Trophoblast cell (in vitro differentiated cells and primary cell): Measurements from ENCODE around the gene NR1H4.

Experiments
- DNase-seq, 2 donors: peaks; one replicate each; pipeline ENCODE4 v3.0.0-alpha.2; 2016
- H2AFZ ChIP-seq: 2 replicates; pipeline ENCODE4 v1.6.1; 2013; ENCODE audit warnings: low read length, moderate library complexity, mild to moderate bottlenecking; ENCODE audit not compliant: insufficient read depth, poor library complexity
- H2AK5ac ChIP-seq: 2 replicates; pipeline ENCODE4 v1.6.1; 2013; ENCODE audit warnings: mild to moderate bottlenecking, low read length
- H2BK120ac ChIP-seq: 2 replicates; pipeline ENCODE4 v1.6.1; 2013; ENCODE audit warnings: low read length, mild to moderate bottlenecking, moderate library complexity; ENCODE audit not compliant: insufficient read depth, poor library complexity
- H2BK12ac ChIP-seq: 2 replicates; pipeline ENCODE4 v1.6.1; 2013; ENCODE audit warnings: mild to moderate bottlenecking, low read length, moderate library complexity
- H2BK5ac ChIP-seq: 2 replicates; pipeline ENCODE4 v1.6.1; 2013; ENCODE audit warnings: low read length, low read depth, moderate library complexity, mild to moderate bottlenecking; ENCODE audit not compliant: poor library complexity
- H3K14ac ChIP-seq: 2 replicates; pipeline ENCODE4 v1.6.1; 2013; ENCODE audit warnings: mild to moderate bottlenecking, low read length
- H3K18ac ChIP-seq: 2 replicates; pipeline ENCODE4 v1.6.1; 2013; ENCODE audit warnings: mild to moderate bottlenecking, low read length
- H3K23ac ChIP-seq: 2 replicates; pipeline ENCODE4 v1.6.1; 2013; ENCODE audit warnings: low read length
- H3K27ac ChIP-seq: 2 replicates; pipeline ENCODE4 v1.5.1; 2013; ENCODE audit warnings: low read depth, mild to moderate bottlenecking, inconsistent platforms, low read length, moderate library complexity
- H3K27me3 ChIP-seq: 2 replicates; pipeline ENCODE4 v1.6.1; 2013; ENCODE audit warnings: inconsistent platforms, mild to moderate bottlenecking, low read length, moderate library complexity; ENCODE audit not compliant: insufficient read depth
- H3K36me3 ChIP-seq, 2 experiments: 1 replicate in 1 of 2; 2 replicates in 1 of 2; pipeline ENCODE4 v1.6.1; 2013; ENCODE audit warnings: low read length in 2 of 2, mild to moderate bottlenecking in 2 of 2, moderate library complexity in 1 of 2; ENCODE audit not compliant: insufficient read depth in 2 of 2, control insufficient read depth in 1 of 2
- H3K4ac ChIP-seq: 2 replicates; pipeline ENCODE4 v1.6.1; 2013; ENCODE audit warnings: low read depth, mild to moderate bottlenecking, low read length, moderate library complexity
- H3K4me1 ChIP-seq, 2 experiments: 1 replicate in 1 of 2; 2 replicates in 1 of 2; pipeline ENCODE4 v1.6.1; 2013; ENCODE audit warnings: low read length in 2 of 2, mild to moderate bottlenecking in 2 of 2, moderate library complexity in 1 of 2; ENCODE audit not compliant: insufficient read depth in 2 of 2, control insufficient read depth in 1 of 2
- H3K4me2 ChIP-seq: 2 replicates; pipeline ENCODE4 v1.6.1; 2013; ENCODE audit warnings: inconsistent platforms, mild to moderate bottlenecking, low read length, moderate library complexity
- H3K4me3 ChIP-seq: 2 replicates; pipeline ENCODE4 v1.5.1; 2013; ENCODE audit warnings: mild to moderate bottlenecking, low read depth, low read length, inconsistent platforms
- H3K79me1 ChIP-seq: one replicate; pipeline ENCODE4 v1.6.1; 2013; ENCODE audit warnings: low read length
- H3K79me2 ChIP-seq: 2 replicates; pipeline ENCODE4 v1.6.1; 2013; ENCODE audit warnings: low read length, mild to moderate bottlenecking; ENCODE audit not compliant: control insufficient read depth, insufficient read depth, poor library complexity
- H3K9ac ChIP-seq: 2 replicates; pipeline ENCODE4 v1.6.1; 2013; ENCODE audit warnings: mild to moderate bottlenecking, low read length
- H3K9me3 ChIP-seq: 2 replicates; pipeline ENCODE4 v1.6.1; 2013; ENCODE audit warnings: low read depth, mild to moderate bottlenecking, control low read depth, inconsistent platforms, low read length; ENCODE audit not compliant: insufficient read depth
- H4K12ac ChIP-seq: 2 replicates; pipeline ENCODE4 v1.6.1; 2013; ENCODE audit warnings: low read depth, mild to moderate bottlenecking, low read length, moderate library complexity
- H4K8ac ChIP-seq: 2 replicates; pipeline ENCODE4 v1.6.1; 2013; ENCODE audit warnings: low read depth, mild to moderate bottlenecking, low read length, moderate library complexity
- H4K91ac ChIP-seq: one replicate; pipeline ENCODE4 v1.6.1; 2013; ENCODE audit warnings: low read depth, mild to moderate bottlenecking, low read length, moderate library complexity
- WGBS: extraction: QIAGEN DNeasy Blood & Tissue Kit; methylation state at CpG from one replicate; pipeline ENCODE4 v1.1.7; 2013; ENCODE audit warnings: missing lambda C conversion rate; ENCODE audit not compliant: insufficient read length, insufficient coverage; ENCODE audit errors: extremely low coverage; 5-methylcytosine and 5-hydroxymethylcytosine counted together

Gene NR1H4

GRCh38 chr12:100579844-100580243, 106.2 kb downstream of the NR1H4 start:
- Histone ChIP-seq H4K8ac (no peak overlapping the region), H3K27ac (no peak overlapping the region), H3K79me1 (no peaks in the 10 kb centered on the region), H3K4me2 (no peak overlapping the region), H3K18ac (no peak overlapping the region), H2BK12ac (no peak overlapping the region), H3K9ac (no peak overlapping the region), H2BK5ac (no peak overlapping the region), H3K9me3 (peaks cover 2% of the 10 kb centered on the region), H3K4me3 (no peak overlapping the region), H2AK5ac (no peak overlapping the region), H3K36me3 (peaks cover 2% of the 10 kb centered on the region in 2 experiments), H4K12ac (no peak overlapping the region), H3K14ac (no peak overlapping the region), H3K4me1 (no peaks in the 10 kb centered on the region), H3K27me3 (no peaks in the 10 kb centered on the region), H4K91ac (no peak overlapping the region), H3K23ac (no peak overlapping the region), H3K4ac (no peak overlapping the region), H2AFZ (no peak overlapping the region), H3K79me2 (no peaks in the 10 kb centered on the region), H2BK120ac (no peak overlapping the region)
- no CpG with 5 or more reads among the region's 2 CpGs for WGBS
- no peak for DNase-seq

- Histone ChIP-seq H2AK5ac (no peak overlapping the region), H4K8ac (no peak overlapping the region), H2AFZ (no peak overlapping the region), H3K4me3 (no peak overlapping the region), H4K91ac (no peak overlapping the region), H2BK12ac (no peak overlapping the region), H3K79me2 (no peaks in the 10 kb centered on the region), H3K27me3 (no peaks in the 10 kb centered on the region), H3K18ac (no peak overlapping the region), H3K27ac (no peak overlapping the region), H4K12ac (no peak overlapping the region), H3K36me3 (no peaks in the 10 kb centered on the region), H3K23ac (no peak overlapping the region), H3K4ac (no peak overlapping the region), H3K9me3 (peaks cover 2% of the 10 kb centered on the region), H3K4me2 (no peak overlapping the region), H2BK5ac (no peak overlapping the region), H3K4me1 (no peaks in the 10 kb centered on the region), H3K79me1 (no peaks in the 10 kb centered on the region), H3K14ac (no peak overlapping the region), H2BK120ac (no peak overlapping the region), H3K9ac (no peak overlapping the region)
- no peak for DNase-seq
- no CpG with 5 or more reads among the region's 3 CpGs for WGBS
These were observed 110.6 kb downstream of the NR1H4 start for GRCh38 chr12:100584256-100584655.

GRCh38 chr12:100591979-100592378, 118.3 kb downstream of the NR1H4 start:
- Histone ChIP-seq H3K9me3 (no peaks in the 10 kb centered on the region), H3K9ac (no peak overlapping the region), H3K79me2 (no peaks in the 10 kb centered on the region), H3K4ac (no peak overlapping the region), H2BK120ac (no peak overlapping the region), H3K4me1 (no peaks in the 10 kb centered on the region), H2BK5ac (no peak overlapping the region), H4K91ac (no peak overlapping the region), H3K36me3 (no peaks in the 10 kb centered on the region), H3K4me3 (no peak overlapping the region), H3K14ac (no peak overlapping the region), H3K79me1 (no peaks in the 10 kb centered on the region), H4K8ac (no peak overlapping the region), H3K4me2 (no peak overlapping the region), H3K27me3 (no peaks in the 10 kb centered on the region), H2AK5ac (no peak overlapping the region), H2AFZ (no peak overlapping the region), H2BK12ac (no peak overlapping the region), H3K23ac (no peak overlapping the region), H3K18ac (no peak overlapping the region), H3K27ac (no peak overlapping the region), H4K12ac (no peak overlapping the region)
- WGBS = no CpG with 5 or more reads among the region's 4 CpGs
- no peak for DNase-seq

GRCh38 chr12:100593490-100593889, 119.8 kb downstream of the NR1H4 start:
- H3K27me3 ChIP-seq = no peaks in the 10 kb centered on the region
- no peak overlapping the region for H3K4me2 ChIP-seq
- H2BK5ac ChIP-seq = no peak overlapping the region
- H3K9me3 ChIP-seq = no peaks in the 10 kb centered on the region
- WGBS = no CpG with 5 or more reads among the region's 5 CpGs
- no peak overlapping the region for H4K12ac ChIP-seq
- H3K36me3 ChIP-seq = no peaks in the 10 kb centered on the region
- no peaks in the 10 kb centered on the region for H3K79me1 ChIP-seq
- no peaks in the 10 kb centered on the region for H3K4me1 ChIP-seq
- no peak overlapping the region for H2BK120ac ChIP-seq
- H2AFZ ChIP-seq = no peak overlapping the region
- no peak overlapping the region for H3K18ac ChIP-seq
- no peak overlapping the region for H4K8ac ChIP-seq
- H3K23ac ChIP-seq = no peak overlapping the region
- no peak overlapping the region for H3K14ac ChIP-seq
- H3K9ac ChIP-seq = no peak overlapping the region
- DNase-seq = no peak
- H3K4ac ChIP-seq = no peak overlapping the region
- H4K91ac ChIP-seq = no peak overlapping the region
- no peak overlapping the region for H2AK5ac ChIP-seq
- H3K4me3 ChIP-seq = no peak overlapping the region
- no peaks in the 10 kb centered on the region for H3K79me2 ChIP-seq
- H2BK12ac ChIP-seq = no peak overlapping the region
- H3K27ac ChIP-seq = no peak overlapping the region
